ENCODE measurements around the gene ENPP3. TPM values are rescaled to one million over a fixed set of nuclear protein-coding genes. Genes with fewer than 3 reads are reported as not detected.

ENPP3 gene
- total RNA-seq, result 1 to 10 TPM in 2 of 3 donors, under 1 TPM in 1; 0.98 to 1.8 (median 1.8) TPM

DNA sequence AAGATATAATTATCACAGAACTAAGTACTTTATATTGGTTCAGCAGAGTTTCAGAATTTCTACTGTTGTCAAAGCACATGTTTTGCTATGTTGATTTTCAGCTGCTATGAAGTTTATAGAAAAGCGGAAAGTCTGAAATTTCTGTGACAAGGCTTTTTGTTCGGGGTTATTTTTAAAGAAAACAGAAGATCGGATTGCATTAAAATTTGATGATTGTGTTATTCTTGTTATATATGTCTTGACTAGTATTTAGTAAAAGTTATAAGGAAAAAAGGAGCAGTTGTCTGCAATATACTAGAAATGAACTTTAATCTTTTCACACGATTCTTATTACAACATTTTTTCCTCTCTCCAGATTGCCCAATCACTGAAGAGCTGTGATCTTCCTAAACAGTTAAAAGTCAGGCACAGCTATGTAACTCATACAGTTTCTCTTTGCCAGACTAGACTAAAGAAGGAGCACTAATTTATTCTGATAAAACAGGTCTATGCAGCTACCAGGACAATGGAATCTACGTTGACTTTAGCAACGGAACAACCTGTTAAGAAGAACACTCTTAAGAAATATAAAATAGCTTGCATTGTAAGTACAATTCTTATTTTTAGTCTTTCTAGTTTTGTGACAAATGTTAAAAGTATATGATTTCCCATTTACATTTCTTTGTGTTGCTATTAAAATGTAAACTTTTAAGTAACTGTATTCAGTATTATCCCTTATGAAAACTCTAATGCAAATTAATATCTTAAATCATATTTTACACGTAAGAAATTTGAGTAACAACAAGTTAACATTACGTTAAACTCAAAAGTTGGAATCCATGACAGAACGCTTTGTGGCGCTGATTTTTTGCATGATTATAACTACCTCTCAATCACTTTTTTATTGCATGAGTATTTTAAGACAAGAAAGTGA is at the start of gene ENPP3:
TSS of gene ENPP3 (plus strand) at position 423 of the 913 bp plus-strand sequence. CDS start at position 506, 83 bp downstream.
- Histone ChIP-seq H3K4me3 (no peak within 1 kb of the TSS), H3K27me3 (no peaks in the 10 kb centered on the region), H3K27ac (no peak within 1 kb of the TSS), H3K4me1 (no peaks in the 10 kb centered on the region), H3K36me3 (no peaks in the 10 kb centered on the region), H3K9me3 (no peaks in the 10 kb centered on the region)
- intact Hi-C loops (cut with DNase I; ENCODE audit: low total_unique reads), result no loop called here
- no peak for TF ChIP-seq POLR2A (IDR thresholded peaks at IDR 0.05)
- no peak for DNase-seq (ENCODE audit: low spot score in 2 of 2)

DNA sequence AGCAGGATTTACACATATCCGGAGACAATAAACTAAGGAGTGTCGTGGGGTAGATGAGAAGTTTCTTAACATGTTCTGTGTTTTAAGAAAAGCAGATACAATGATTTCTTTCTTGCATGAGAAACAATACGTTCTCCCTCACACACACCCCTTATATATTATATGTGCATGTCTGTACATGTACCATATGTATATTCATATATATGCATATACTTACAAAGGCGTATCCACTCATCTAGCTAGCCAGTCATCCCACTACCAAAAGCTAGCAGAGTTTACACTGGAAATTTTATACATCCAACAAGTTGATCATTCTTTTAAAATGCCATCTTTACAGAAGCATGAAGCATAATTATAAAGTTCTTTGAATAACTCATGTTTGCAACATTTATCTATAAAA is 49.2 kb upstream of the ENPP3 start:
- Histone ChIP-seq H3K4me1 (no peaks in the 10 kb centered on the region), H3K9me3 (no peaks in the 10 kb centered on the region), H3K4me3 (no peak overlapping the region), H3K27ac (no peak overlapping the region), H3K36me3 (peaks cover 10% of the 10 kb centered on the region), H3K27me3 (no peaks in the 10 kb centered on the region)
- intact Hi-C loops (cut with DNase I; ENCODE audit: low total_unique reads), result no loop called here
- TF ChIP-seq POLR2A (IDR thresholded peaks at IDR 0.05) (no peak), POLR2AphosphoS5 (IDR thresholded peaks at IDR 0.05) (no peak)
- TF ChIP-seq, protein P1, sequence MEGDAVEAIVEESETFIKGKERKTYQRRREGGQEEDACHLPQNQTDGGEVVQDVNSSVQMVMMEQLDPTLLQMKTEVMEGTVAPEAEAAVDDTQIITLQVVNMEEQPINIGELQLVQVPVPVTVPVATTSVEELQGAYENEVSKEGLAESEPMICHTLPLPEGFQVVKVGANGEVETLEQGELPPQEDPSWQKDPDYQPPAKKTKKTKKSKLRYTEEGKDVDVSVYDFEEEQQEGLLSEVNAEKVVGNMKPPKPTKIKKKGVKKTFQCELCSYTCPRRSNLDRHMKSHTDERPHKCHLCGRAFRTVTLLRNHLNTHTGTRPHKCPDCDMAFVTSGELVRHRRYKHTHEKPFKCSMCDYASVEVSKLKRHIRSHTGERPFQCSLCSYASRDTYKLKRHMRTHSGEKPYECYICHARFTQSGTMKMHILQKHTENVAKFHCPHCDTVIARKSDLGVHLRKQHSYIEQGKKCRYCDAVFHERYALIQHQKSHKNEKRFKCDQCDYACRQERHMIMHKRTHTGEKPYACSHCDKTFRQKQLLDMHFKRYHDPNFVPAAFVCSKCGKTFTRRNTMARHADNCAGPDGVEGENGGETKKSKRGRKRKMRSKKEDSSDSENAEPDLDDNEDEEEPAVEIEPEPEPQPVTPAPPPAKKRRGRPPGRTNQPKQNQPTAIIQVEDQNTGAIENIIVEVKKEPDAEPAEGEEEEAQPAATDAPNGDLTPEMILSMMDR (IDR thresholded peaks at IDR 0.05), result no peak
- no peak for DNase-seq (ENCODE audit: low spot score in 2 of 2)

DNA sequence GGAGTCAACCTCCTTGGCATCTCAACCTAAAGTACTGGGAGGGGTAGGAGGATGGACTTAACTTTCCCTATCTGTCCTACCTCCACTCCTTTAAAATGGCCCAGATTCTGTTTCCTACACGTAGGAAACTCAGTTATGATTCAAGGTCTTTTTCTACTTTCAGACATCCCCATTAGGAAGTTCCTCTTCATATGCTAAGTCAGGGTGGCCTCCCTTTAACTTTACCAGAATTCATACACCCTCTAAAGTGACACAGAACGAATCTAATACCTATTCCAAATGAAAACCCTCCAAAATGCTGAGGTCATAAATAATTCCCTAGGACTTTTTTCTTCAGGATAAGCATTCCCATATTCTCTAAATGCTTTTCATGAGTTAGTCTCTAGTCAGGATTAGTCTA is 48.5 kb upstream of the ENPP3 start:
- DNase-seq (ENCODE audit: low spot score in 2 of 2), result no peak
- Histone ChIP-seq H3K36me3 (peaks cover 7% of the 10 kb centered on the region), H3K4me1 (no peaks in the 10 kb centered on the region), H3K27ac (no peak overlapping the region), H3K27me3 (no peaks in the 10 kb centered on the region), H3K4me3 (no peak overlapping the region), H3K9me3 (no peaks in the 10 kb centered on the region)
- intact Hi-C loops (cut with DNase I; ENCODE audit: low total_unique reads), result no loop called here
- no peak for TF ChIP-seq POLR2AphosphoS5 (IDR thresholded peaks at IDR 0.05)
- TF ChIP-seq, protein P1 (IDR thresholded peaks at IDR 0.05), result no peak
- no peak for TF ChIP-seq POLR2A (IDR thresholded peaks at IDR 0.05)

DNA sequence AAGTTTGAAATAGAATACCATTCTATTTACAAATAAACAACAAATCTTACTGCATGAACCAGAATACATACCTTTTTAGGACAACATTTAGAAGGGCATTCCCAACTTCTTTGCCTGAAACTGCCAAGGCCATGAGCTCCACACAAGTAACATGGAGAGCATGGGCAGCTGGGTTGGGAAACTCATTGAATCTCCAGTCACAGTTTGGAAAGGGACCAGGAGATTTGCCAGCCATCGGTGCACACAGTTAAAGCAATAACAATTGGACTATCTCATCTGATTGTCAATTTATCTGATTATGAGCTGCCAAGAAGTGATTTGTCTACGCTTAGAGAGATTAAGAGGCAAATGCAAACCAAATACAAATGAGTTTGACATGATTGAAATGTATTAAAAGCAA is 44.2 kb upstream of the ENPP3 start:
- H3K9me3 ChIP-seq, result no peaks in the 10 kb centered on the region
- H3K27me3 ChIP-seq, result no peaks in the 10 kb centered on the region
- intact Hi-C loops (cut with DNase I; ENCODE audit: low total_unique reads), result no loop called here
- TF ChIP-seq, protein P1 (IDR thresholded peaks at IDR 0.05), result no peak
- TF ChIP-seq POLR2A (IDR thresholded peaks at IDR 0.05) (no peak), POLR2AphosphoS5 (IDR thresholded peaks at IDR 0.05) (no peak)
- H3K4me1 ChIP-seq, result no peaks in the 10 kb centered on the region
- peaks cover 7% of the 10 kb centered on the region for H3K36me3 ChIP-seq
- no peak for DNase-seq (ENCODE audit: low spot score in 2 of 2)
- no peak overlapping the region for H3K4me3 ChIP-seq
- no peak overlapping the region for H3K27ac ChIP-seq

GRCh38 chr6:131594074-131594473 is 43.0 kb upstream of the ENPP3 start:
- H3K27ac ChIP-seq, result no peak overlapping the region
- peaks cover 14% of the 10 kb centered on the region for H3K36me3 ChIP-seq
- no peaks in the 10 kb centered on the region for H3K27me3 ChIP-seq
- intact Hi-C loops (cut with DNase I; ENCODE audit: low total_unique reads), result no loop called here
- H3K9me3 ChIP-seq, result no peaks in the 10 kb centered on the region
- no peak overlapping the region for H3K4me3 ChIP-seq
- DNase-seq (ENCODE audit: low spot score in 2 of 2), result no peak
- TF ChIP-seq, protein P1 (IDR thresholded peaks at IDR 0.05), result no peak
- no peak for TF ChIP-seq POLR2AphosphoS5 (IDR thresholded peaks at IDR 0.05)
- no peak for TF ChIP-seq POLR2A (IDR thresholded peaks at IDR 0.05)
- H3K4me1 ChIP-seq, result no peaks in the 10 kb centered on the region
